NCI-H1930 (cell line): ENCODE data around the gene AKR1D1.
"Not testable (repeated sequence)": the region's sequence is repeated elsewhere in the genome, so short reads cannot be mapped to it uniquely, and the experiment has no call there.

ENCODE experiments used
- DNase-seq, 2 experiments: peaks; one replicate each; lab custom pipeline; 2025; lab: John Stamatoyannopoulos, UW

Gene AKR1D1, protein sequence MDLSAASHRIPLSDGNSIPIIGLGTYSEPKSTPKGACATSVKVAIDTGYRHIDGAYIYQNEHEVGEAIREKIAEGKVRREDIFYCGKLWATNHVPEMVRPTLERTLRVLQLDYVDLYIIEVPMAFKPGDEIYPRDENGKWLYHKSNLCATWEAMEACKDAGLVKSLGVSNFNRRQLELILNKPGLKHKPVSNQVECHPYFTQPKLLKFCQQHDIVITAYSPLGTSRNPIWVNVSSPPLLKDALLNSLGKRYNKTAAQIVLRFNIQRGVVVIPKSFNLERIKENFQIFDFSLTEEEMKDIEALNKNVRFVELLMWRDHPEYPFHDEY

GRCh38 chr7:138076196-138076595 is at the start of gene AKR1D1:
Gene AKR1D1 (plus strand): TSS chr7:138076459. CDS start chr7:138076519, 60 bp downstream.
- DNase-seq: no peak

DNA sequence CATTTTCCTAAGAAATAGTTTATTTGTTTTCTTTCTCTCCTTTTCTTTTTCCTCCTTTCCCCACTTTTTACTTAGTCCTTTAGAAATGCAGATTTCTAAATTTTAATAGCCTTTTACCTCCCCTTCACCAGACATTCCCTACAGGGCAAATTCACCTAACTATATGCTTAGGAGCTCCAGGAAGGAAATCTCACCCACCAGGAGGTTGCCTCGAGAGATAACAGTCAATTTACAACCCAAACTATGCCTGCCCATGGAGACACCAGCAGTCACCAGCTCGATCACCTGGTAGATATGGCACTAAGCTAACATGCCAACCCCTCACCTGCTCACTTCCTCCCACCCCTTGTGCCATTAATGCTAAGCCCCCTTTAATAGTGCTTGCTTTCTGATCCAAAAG is 49.2 kb upstream of the AKR1D1 start:
- DNase-seq: no peak

- no peak for DNase-seq
Observed at GRCh38 chr7:138029126-138029525, 47.1 kb upstream of the AKR1D1 start.

GRCh38 chr7:138029941-138030340 is 46.3 kb upstream of the AKR1D1 start:
- DNase-seq: no peak

GRCh38 chr7:138030679-138031351 is 45.4 kb upstream of the AKR1D1 start:
- DNase-seq: no peak

GRCh38 chr7:138032186-138032585 is 44.1 kb upstream of the AKR1D1 start:
- no peak for DNase-seq

- no peak for DNase-seq
Observed at GRCh38 chr7:138032770-138033169, 43.5 kb upstream of the AKR1D1 start.

DNA sequence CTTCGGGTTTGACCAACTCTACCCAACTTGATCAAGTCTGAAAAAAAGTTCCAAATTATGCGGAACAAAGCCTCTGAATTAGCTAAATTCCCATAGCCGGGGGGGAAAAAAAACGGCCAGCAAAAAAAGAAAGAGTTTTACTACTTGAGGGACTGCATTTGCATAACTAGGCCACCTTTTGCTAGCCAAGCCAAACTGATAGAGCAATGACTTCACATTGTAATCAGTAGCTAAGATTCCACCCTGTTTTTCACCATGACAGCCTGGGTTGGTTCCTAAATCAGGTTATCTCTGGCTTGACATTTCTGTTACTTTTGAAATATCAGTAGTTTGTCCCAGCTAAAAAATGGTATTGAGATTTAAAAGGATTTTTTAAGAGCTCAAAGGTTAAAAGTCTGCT is 43.0 kb upstream of the AKR1D1 start:
- DNase-seq: no peak

- no peak for DNase-seq
Observed at GRCh38 chr7:138036135-138036534, 40.1 kb upstream of the AKR1D1 start.

GRCh38 chr7:138040063-138040462 is 36.2 kb upstream of the AKR1D1 start:
- DNase-seq: not testable (repeated sequence)

DNA sequence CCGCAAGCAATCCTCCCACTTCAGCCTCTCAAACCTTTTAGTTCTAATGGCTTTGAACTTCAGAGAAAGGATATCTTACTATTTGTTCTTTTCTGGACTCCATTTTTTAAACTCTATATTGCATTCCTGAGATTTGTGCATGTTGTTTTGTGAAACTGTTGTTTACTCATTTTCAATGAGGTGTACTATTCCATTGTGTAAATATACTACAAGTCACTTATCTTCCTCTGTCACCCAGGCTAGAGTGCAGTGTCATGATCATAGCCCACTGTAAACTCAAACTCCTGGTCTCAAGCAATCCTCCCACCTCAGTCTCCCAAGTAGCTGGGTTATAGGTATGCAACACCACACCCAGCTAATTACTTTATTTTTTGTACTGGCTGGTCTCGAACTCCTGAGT is 31.4 kb upstream of the AKR1D1 start:
- DNase-seq: no peak

DNA sequence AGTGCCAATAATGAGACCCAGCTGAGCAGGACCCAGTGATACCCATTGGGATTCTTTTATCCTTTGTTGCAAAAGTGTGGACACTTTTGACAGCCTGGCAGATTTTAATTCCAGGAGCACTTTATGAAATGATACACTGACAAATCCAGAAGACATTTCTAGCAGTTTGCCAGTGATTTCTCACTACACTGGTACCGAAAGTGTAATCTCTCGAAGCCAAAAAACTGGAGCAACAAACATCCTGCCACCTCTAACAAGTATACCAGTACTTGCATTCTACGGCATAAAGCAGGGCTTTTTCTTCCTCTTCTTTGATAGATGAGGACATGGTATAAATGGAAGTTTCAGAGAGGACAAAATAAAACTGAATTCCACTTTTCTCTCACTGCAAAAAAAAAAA is 28.4 kb upstream of the AKR1D1 start:
- no peak for DNase-seq

DNA sequence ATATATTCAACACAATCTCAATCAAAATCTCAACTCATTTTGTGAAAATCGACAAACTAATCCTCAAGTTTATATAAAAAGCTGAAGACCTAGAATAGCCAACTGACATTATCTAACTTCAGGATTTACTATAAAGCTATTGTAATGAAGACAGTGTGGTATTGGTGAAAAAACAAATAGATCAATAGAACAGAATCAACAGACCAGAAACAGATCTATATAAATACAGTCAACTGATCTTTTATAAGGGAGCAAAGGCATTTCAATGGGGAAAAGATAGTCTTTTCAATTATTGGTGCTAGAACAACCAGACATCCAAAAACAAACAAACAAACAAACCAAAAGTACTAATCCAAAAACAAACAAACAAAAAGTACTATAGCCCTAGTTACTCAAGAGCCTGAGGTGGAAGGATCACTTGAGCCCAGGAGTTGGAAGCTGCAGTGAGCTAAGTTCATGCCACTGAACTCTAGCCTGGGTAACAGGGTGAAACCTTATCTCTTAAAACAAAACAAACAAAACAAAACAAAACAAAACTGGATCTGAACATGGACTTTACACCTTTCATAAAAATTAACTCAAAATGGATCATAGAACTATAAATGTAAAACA is 26.6 kb upstream of the AKR1D1 start:
- DNase-seq: no peak

DNA sequence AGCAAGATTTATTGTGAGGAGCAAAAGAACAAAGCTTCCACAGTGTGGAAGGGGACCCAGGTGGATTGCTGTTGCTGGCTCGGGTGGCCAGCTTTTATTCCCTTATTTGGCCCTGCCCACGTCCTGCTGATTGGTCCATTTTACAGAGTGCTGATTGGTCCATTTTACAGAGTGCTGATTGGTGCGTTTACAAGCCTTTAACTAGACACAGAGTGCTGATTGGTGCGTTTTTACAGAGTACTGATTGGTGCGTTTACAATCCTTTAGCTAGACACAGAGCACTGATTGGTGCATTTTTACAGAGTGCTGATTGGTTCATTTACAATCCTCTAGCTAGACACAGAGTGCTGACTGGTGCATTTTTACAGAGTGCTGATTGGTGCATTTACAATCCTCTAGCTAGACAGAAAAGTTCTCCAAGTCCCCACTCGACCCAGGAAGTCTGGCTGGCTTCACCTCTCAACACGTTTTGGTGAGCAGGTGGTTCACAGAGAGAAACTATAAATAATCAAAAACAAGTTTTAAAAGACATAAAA is 24.5 kb upstream of the AKR1D1 start:
- DNase-seq: not testable (repeated sequence)

DNA sequence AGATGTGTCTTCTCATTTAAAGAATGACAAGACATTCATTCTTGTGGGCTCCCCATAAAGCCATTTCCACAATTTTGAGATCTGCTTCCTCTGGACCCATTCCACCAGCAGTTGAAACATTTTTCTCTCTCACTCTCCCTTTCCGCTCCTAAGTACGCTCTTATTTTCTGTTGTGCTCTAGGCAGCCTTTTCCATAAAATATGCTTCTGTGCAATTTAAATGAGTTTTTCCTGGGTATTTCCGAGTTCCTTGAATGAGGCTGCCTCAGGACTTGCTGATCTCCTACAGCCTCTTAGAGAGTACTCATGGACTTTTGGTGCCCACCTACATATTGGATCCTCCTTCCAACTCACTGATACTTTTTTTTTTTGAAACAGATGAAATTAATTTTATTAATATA is 23.6 kb upstream of the AKR1D1 start:
- no peak for DNase-seq

- not testable (repeated sequence) for DNase-seq
Observed at GRCh38 chr7:138055698-138056097, 20.6 kb upstream of the AKR1D1 start.

- no peak for DNase-seq
Observed at GRCh38 chr7:138063400-138063799, 12.9 kb upstream of the AKR1D1 start.

DNA sequence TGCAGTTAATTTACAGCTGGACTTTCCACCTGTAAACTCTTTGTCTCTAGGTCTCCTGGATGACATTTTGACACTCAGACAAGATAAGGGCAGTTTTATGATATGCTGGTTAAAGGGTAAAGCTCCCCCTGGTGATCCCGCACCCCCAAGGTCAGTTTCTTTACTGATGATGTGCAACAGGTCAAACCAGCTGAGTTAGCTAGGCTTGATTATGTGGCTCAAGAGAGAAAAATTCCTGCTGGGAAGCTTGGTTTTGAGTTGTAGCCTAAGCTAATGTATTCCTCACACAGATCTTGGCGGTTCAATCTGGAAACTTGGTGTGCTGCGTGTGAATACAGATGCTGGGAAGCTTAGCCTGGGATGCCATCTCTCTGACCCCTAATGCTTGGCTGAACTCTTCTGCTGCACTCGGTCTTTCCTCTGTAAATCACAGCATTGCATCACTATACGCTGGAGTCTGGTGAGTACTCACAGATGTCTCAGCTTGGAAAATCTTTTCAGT is 11.4 kb upstream of the AKR1D1 start:
- DNase-seq: no peak

DNA sequence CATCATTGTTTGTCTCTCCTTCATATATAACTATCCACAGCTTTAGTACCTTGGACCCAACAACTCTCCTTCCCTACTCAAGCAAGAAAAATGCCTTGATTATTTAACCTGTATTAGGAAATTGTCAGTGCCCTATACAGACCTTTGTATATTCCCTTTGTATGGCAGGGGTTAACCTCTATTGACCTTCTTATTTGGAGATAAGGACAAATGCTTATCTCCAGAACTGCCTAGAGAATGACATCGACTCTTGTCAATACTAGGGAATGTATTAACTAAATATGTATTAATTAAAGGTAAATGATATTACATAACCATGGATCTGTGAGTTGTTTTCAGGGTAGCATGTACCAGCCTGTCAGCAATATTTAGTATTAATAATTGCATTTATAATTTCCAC is 10.4 kb upstream of the AKR1D1 start:
- no peak for DNase-seq

GRCh38 chr7:138066954-138067394 is 9.3 kb upstream of the AKR1D1 start:
- no peak for DNase-seq

GRCh38 chr7:138067774-138068173 is 8.5 kb upstream of the AKR1D1 start:
- no peak for DNase-seq

GRCh38 chr7:138070908-138071307 is 5.4 kb upstream of the AKR1D1 start:
- DNase-seq: no peak

DNA sequence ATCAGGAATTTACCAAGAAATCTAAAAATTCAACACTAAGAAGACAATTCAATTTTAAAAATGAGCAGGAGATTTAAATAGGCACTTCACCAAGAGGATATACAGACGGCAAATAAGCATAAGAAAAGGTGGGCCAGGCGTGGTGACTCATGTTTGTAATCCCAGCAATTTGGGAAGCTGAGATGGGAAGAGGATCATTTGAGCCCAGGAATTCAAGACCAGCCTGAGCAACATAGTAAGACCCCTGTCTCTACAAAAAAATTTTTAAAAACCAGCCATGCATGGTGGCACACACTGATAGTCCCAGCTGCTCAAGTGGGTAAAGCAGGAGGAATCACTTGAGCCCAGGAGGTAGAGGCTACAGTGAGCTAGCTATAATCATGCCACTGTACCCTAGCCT is 3.5 kb upstream of the AKR1D1 start:
- no peak for DNase-seq
